K562 (cell line): ENCODE data around the gene MAL. TPM values are rescaled to one million over a fixed set of nuclear protein-coding genes. Genes with fewer than 3 reads are reported as not detected.
A peak's percentile ranks its signal among the peaks of the same experiment; 100 is the strongest.

Source experiments
- ATAC-seq: fragments of 200-7000 bp; cut with Tn5 transposase; 3 replicates; pipeline ENCODE4 v1.9.1; 2020; ENCODE audit warnings: moderate library complexity
- BruUV-seq: library from RNA; stranded (reverse); fragments of 400-500 nt; replicated peaks from 2 replicates; lab custom pipeline; 2021; lab: Mats Ljungman, UMichigan
- CTCF ChIA-PET: fragments of 300-600 bp; formaldehyde crosslinking; extraction: SDS; loops from one replicate; lab custom pipeline; 2021; ENCODE audit warnings: low intra/inter-chr PET ratio; lab: Yijun Ruan, JAX
- POLR2A ChIA-PET: fragments of 300-600, 350-650 bp; sonication (Branson Sonifier 250); formaldehyde crosslinking; extraction: SDS; loops from one replicate; lab custom pipeline; 2021; ENCODE audit warnings: antibody characterized with exemption, inconsistent platforms; lab: Yijun Ruan, JAX
- DNase-seq, 4 experiments: peaks; one replicate each; pipeline versions ENCODE4 v3.0.0 to v3.0.0-alpha.2; 2011 to 2018; ENCODE audit warnings: low spot score in 3 of 4, mixed read lengths in 3 of 4; ENCODE audit errors: extremely low read depth in 1 of 4
- FAIRE-seq: peaks from 2 replicates; lab custom pipeline; 2011; peaks lifted over from hg19 to GRCh38; lab: Jason Lieb, UNC
- H2AFZ ChIP-seq: 2 replicates; pipeline ENCODE4 v1.6.0; 2011; ENCODE audit warnings: low read depth, low read length, control low read depth, inconsistent platforms
- H3K27ac ChIP-seq: fragments of 200-600 bp; 3 replicates; pipeline ENCODE4 v1.8.0; 2011; ENCODE audit warnings: low read depth, mild to moderate bottlenecking, control low read depth, inconsistent platforms, low read length, moderate library complexity, mixed read lengths; ENCODE audit errors: extremely low read depth
- H3K27me3 ChIP-seq, 2 experiments: fragments of 300-600 bp in 1 of 2; 2 replicates in 1 of 2; 3 replicates in 1 of 2; pipeline versions ENCODE4 v1.6.0 to v1.8.0; 2011; ENCODE audit warnings: inconsistent platforms in 2 of 2, low read length in 2 of 2, mild to moderate bottlenecking in 1 of 2, mixed read lengths in 1 of 2, moderate library complexity in 1 of 2; ENCODE audit not compliant: control insufficient read depth in 2 of 2, insufficient read depth in 2 of 2
- H3K36me3 ChIP-seq: fragments of 300-600 bp; 3 replicates; pipeline ENCODE4 v1.8.0; 2011; ENCODE audit warnings: mild to moderate bottlenecking, low read length, inconsistent platforms; ENCODE audit not compliant: control insufficient read depth, insufficient read depth
- H3K4me1 ChIP-seq, 2 experiments: fragments of 200-600 bp in 1 of 2; replicated peaks in 1 of 2; 2 replicates in 1 of 2; 3 replicates in 1 of 2; pipeline versions ENCODE4 v1.5.1 to v1.8.0; 2011; ENCODE audit warnings: inconsistent platforms in 2 of 2, low read length in 2 of 2, mild to moderate bottlenecking in 1 of 2, mixed read lengths in 1 of 2, moderate library complexity in 1 of 2; ENCODE audit not compliant: control insufficient read depth in 2 of 2, insufficient read depth in 2 of 2
- H3K4me2 ChIP-seq: 2 replicates; pipeline ENCODE4 v1.6.1; 2011; ENCODE audit warnings: low read length, control low read depth, inconsistent platforms, mixed read lengths; ENCODE audit not compliant: insufficient read depth
- H3K4me3 ChIP-seq: fragments of 200-600 bp; sonication (generic), shearing (Covaris generic); 2 replicates; pipeline ENCODE4 v1.5.1; 2016; ENCODE audit warnings: control low read depth, inconsistent platforms
- H3K79me2 ChIP-seq: fragments of 200-600 bp; 3 replicates; pipeline ENCODE4 v1.8.0; 2011; ENCODE audit warnings: low read length, inconsistent platforms; ENCODE audit not compliant: control insufficient read depth, insufficient read depth
- H3K9ac ChIP-seq, 2 experiments: 2 replicates each; pipeline versions ENCODE4 v1.6.0 to v1.6.1; 2011; ENCODE audit warnings: low read depth in 2 of 2, low read length in 2 of 2, control low read depth in 1 of 2, inconsistent platforms in 1 of 2, mild to moderate bottlenecking in 1 of 2, mixed read lengths in 1 of 2; ENCODE audit not compliant: insufficient read depth in 1 of 2
- H3K9me1 ChIP-seq: one replicate; pipeline ENCODE4 v1.6.0; 2011; ENCODE audit warnings: inconsistent platforms, mild to moderate bottlenecking, low read length, moderate library complexity; ENCODE audit not compliant: control insufficient read depth, insufficient read depth
- H3K9me3 ChIP-seq: replicated peaks from 2 replicates; pipeline ENCODE4 v1.5.1; 2011; ENCODE audit warnings: low read depth, low read length, inconsistent platforms; ENCODE audit not compliant: control insufficient read depth, insufficient read depth
- H4K20me1 ChIP-seq: replicated peaks from 2 replicates; pipeline ENCODE4 v1.6.1; 2011; ENCODE audit warnings: low read length, inconsistent platforms, mixed read lengths; ENCODE audit not compliant: control insufficient read depth, insufficient read depth
- BCOR ChIP-seq: fragments of 450-650 bp; IDR thresholded peaks from 2 replicates; pipeline ENCODE4 v1.6.1; 2016
- HNRNPL ChIP-seq: fragments of 200-400 bp; formaldehyde crosslinking; IDR thresholded peaks from 2 replicates; pipeline ENCODE4 v1.6.1; 2017; ENCODE audit warnings: low read depth, mild to moderate bottlenecking, low read length
- KDM2B ChIP-seq: fragments of 250-450 bp; sonication (Bioruptor Pico); IDR thresholded peaks from 2 replicates; pipeline ENCODE4 v1.8.0; 2021; ENCODE audit warnings: mild to moderate bottlenecking, moderate library complexity
- RBM25 ChIP-seq: fragments of 200-400 bp; formaldehyde crosslinking; IDR thresholded peaks from 2 replicates; pipeline ENCODE4 v1.6.1; 2018; ENCODE audit warnings: low read length, low read depth, moderate library complexity; ENCODE audit not compliant: severe bottlenecking
- WGBS: fragments of 100-300 bp; shearing (Covaris generic); methylation state at CpG from one replicate; pipeline ENCODE4 v1.1.6; 2016; ENCODE audit warnings: low coverage, mixed read lengths; ENCODE audit not compliant: insufficient coverage; ENCODE audit errors: missing lambda C conversion rate; 5-methylcytosine and 5-hydroxymethylcytosine counted together
- in situ Hi-C: fragments of 300-500 bp; cut with MboI; formaldehyde crosslinking; loops from 4 replicates; pipeline ENCODE4 v1.15.0; 2018; ENCODE audit warnings: inconsistent platforms, mixed read lengths
- intact Hi-C: fragments of 100-400 bp; cut with micrococcal nuclease; formaldehyde crosslinking; loops from 2 replicates; pipeline ENCODE4 v1.14.2; 2022
- polyA plus RNA-seq, 8 experiments: library from polyadenylated mRNA; depleted of rRNA in 4 of 8; stranded (reverse) in 5 of 8; unstranded in 3 of 8; fragments of >200 nt; fragmentation: Nextera tagmentation in 2 of 8; fragmentation: Illumina TruSeq in 1 of 8; extraction: Ambion mirVana in 2 of 8; extraction: Trizol in 1 of 8; gene quantifications; 2 replicates each; pipeline versions ENCODE4 v1.2.1 to v1.2.3, GENCODE V29; 2011 to 2014; ENCODE audit warnings: inconsistent platforms in 1 of 8, missing spikeins in 1 of 8
- total RNA-seq, 7 experiments: library from RNA; depleted of rRNA in 6 of 7; stranded (reverse); fragments of >200 nt in 6 of 7; fragmentation: Illumina TruSeq in 2 of 7; extraction: Trizol in 2 of 7; gene quantifications; 2 replicates each; pipeline versions ENCODE4 v1.2.1 to v1.2.3, GENCODE V29; 2011 to 2021; ENCODE audit warnings: low replicate concordance in 1 of 7
- TF ChIP-seq, protein P1 (sequence below): fragments of 200-800 bp; sonication (Bioruptor generic); IDR thresholded peaks from 2 replicates; pipeline ENCODE4 v1.6.1; 2016; ENCODE audit warnings: missing genetic modification characterization, missing compliant biosample characterization
- TF ChIP-seq, protein P2 (sequence below), 2 experiments: fragments of 450-650 bp in 1 of 2; sonication (generic) in 1 of 2; formaldehyde crosslinking in 1 of 2; IDR thresholded peaks; 2 replicates each; pipeline versions ENCODE4 v1.7.1 to v1.9.0; 2016 to 2022; ENCODE audit warnings: inconsistent platforms in 1 of 2, mild to moderate bottlenecking in 1 of 2, missing genetic modification reagents in 1 of 2

The MAL gene
- total and polyA plus RNA-seq, 9 of the 15 experiments (the other 6 are each of a cell fraction or from before 2014, with no cell fraction given), result not detected

DNA sequence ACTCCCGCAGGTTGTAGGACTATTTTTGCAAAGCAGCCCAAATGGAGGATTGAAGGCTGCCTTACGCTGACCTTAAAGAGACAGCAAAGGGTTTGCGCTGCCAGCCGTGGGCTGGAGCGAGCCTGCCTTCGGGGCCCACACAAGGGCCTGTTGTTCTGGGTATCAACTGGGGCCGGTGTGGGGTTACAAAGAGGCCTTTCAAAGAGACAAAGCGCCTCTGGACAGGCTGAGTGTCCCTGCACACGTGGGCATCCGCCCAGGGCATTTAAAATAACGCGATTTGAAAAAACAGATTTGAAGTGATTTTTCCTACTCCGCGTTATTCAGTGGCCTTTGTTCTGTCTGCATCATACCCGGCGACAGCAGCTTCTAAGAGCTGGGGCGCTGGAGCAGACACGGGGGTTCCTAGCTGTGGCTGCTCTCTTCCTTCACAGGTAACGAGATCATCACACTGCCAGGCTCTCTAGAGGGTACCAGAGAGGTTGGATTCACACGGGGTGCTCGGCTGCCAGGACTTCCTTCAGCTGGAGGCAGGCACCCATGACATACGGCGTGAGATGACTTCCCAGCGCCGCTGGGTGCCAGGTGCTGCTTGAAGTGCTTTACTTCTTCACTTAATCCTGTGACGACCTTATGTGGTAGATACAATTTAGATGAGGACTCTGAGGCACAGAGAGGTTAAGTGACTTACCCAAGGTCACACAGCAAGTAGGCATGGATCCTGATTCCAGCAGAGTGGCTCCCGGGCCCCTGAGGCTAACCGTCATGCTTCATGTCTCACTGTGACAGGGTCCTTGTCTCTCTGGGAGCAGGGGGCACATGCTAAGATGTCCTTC is 32.2 kb downstream of the MAL start:
- Histone ChIP-seq H3K9ac (no peak overlapping the region), H3K79me2 (no peaks in the 10 kb centered on the region), H3K36me3 (no peaks in the 10 kb centered on the region), H3K4me3 (no peak overlapping the region), H3K9me1 (no peaks in the 10 kb centered on the region), H2AFZ (no peak overlapping the region), H3K27ac (no peak overlapping the region), H4K20me1 (peaks cover 10% of the 10 kb centered on the region; the same call in 1 of the 2 replicates), H3K4me2 (no peak overlapping the region), H3K9me3 (no peaks in the 10 kb centered on the region), H3K27me3 (peaks cover 13 to 81% of the 10 kb centered on the region in 2 experiments), H3K4me1 (no peaks in the 10 kb centered on the region)
- 1% methylated on average over 27 of the region's 28 CpGs for WGBS
- ATAC-seq, result no peak
- no TSS peak for BruUV-seq
- ChIA-PET CTCF (no interaction called here), POLR2A (no interaction called here)
- intact Hi-C loops (no loop called here), in situ Hi-C loops (no loop called here)
- DNase-seq, result no peak
- no peak for FAIRE-seq
- TF ChIP-seq, protein P1, sequence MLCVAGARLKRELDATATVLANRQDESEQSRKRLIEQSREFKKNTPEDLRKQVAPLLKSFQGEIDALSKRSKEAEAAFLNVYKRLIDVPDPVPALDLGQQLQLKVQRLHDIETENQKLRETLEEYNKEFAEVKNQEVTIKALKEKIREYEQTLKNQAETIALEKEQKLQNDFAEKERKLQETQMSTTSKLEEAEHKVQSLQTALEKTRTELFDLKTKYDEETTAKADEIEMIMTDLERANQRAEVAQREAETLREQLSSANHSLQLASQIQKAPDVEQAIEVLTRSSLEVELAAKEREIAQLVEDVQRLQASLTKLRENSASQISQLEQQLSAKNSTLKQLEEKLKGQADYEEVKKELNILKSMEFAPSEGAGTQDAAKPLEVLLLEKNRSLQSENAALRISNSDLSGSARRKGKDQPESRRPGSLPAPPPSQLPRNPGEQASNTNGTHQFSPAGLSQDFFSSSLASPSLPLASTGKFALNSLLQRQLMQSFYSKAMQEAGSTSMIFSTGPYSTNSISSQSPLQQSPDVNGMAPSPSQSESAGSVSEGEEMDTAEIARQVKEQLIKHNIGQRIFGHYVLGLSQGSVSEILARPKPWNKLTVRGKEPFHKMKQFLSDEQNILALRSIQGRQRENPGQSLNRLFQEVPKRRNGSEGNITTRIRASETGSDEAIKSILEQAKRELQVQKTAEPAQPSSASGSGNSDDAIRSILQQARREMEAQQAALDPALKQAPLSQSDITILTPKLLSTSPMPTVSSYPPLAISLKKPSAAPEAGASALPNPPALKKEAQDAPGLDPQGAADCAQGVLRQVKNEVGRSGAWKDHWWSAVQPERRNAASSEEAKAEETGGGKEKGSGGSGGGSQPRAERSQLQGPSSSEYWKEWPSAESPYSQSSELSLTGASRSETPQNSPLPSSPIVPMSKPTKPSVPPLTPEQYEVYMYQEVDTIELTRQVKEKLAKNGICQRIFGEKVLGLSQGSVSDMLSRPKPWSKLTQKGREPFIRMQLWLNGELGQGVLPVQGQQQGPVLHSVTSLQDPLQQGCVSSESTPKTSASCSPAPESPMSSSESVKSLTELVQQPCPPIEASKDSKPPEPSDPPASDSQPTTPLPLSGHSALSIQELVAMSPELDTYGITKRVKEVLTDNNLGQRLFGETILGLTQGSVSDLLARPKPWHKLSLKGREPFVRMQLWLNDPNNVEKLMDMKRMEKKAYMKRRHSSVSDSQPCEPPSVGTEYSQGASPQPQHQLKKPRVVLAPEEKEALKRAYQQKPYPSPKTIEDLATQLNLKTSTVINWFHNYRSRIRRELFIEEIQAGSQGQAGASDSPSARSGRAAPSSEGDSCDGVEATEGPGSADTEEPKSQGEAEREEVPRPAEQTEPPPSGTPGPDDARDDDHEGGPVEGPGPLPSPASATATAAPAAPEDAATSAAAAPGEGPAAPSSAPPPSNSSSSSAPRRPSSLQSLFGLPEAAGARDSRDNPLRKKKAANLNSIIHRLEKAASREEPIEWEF, result no peak
- TF ChIP-seq HNRNPL (no peak), KDM2B (CRISPR knock-in tag) (no peak), BCOR (peak; percentile 64), RBM25 (peak; percentile 95)
- TF ChIP-seq, protein P2, sequence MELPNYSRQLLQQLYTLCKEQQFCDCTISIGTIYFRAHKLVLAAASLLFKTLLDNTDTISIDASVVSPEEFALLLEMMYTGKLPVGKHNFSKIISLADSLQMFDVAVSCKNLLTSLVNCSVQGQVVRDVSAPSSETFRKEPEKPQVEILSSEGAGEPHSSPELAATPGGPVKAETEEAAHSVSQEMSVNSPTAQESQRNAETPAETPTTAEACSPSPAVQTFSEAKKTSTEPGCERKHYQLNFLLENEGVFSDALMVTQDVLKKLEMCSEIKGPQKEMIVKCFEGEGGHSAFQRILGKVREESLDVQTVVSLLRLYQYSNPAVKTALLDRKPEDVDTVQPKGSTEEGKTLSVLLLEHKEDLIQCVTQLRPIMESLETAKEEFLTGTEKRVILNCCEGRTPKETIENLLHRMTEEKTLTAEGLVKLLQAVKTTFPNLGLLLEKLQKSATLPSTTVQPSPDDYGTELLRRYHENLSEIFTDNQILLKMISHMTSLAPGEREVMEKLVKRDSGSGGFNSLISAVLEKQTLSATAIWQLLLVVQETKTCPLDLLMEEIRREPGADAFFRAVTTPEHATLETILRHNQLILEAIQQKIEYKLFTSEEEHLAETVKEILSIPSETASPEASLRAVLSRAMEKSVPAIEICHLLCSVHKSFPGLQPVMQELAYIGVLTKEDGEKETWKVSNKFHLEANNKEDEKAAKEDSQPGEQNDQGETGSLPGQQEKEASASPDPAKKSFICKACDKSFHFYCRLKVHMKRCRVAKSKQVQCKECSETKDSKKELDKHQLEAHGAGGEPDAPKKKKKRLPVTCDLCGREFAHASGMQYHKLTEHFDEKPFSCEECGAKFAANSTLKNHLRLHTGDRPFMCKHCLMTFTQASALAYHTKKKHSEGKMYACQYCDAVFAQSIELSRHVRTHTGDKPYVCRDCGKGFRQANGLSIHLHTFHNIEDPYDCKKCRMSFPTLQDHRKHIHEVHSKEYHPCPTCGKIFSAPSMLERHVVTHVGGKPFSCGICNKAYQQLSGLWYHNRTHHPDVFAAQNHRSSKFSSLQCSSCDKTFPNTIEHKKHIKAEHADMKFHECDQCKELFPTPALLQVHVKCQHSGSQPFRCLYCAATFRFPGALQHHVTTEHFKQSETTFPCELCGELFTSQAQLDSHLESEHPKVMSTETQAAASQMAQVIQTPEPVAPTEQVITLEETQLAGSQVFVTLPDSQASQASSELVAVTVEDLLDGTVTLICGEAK (IDR thresholded peaks at IDR 0.05), result no peak
- TF ChIP-seq, protein P2 (CRISPR knock-in tag; IDR thresholded peaks at IDR 0.05), result no peak
